ENCODE results near the gene DISP3. TPM values are rescaled to one million over a fixed set of nuclear protein-coding genes. Genes with fewer than 3 reads are reported as not detected.

Gene DISP3
- total and polyA plus RNA-seq, 9 donors = 0.08 to 0.36 (median 0.23) TPM; not detected in 5

DNA sequence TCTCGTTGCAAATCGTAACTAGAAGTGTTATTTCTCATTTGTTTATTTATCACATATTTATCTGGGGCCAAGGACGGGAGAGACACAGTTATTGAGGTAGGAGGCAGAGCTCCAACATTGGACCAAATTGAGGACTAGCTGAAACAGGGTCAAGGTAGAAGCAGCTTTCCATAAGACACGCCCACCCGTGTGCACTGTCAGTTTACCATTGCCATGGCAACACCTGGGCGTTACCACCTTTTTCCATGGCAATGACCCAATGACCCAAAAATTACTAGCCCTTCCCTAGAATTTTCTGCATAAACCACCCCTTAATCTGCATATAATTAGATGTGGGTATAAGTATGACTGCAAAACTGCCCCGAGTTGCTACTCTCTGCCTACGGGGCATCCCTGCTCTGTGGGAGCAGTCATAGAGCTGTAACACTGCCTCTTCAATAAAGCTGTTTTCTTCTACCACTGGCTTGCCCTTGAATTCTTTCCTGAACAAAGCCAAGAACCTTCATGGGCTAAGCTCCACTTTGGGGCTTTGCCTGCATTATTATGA lies 102.6 kb downstream of the DISP3 start:
- intact Hi-C loops (cut with DNase I) = no loop called here
- no peaks in the 10 kb centered on the region for H3K4me1 ChIP-seq (ENCODE audit: insufficient read depth)
- no peaks in the 10 kb centered on the region for H3K9me3 ChIP-seq
- 48 to 62% (median 53%) methylated on average over 8 of the region's 8 CpGs for WGBS, 3 donors
- H3K27ac ChIP-seq = no peak overlapping the region
- no peaks in the 10 kb centered on the region for H3K36me3 ChIP-seq
- TF ChIP-seq EP300 (IDR thresholded peaks at IDR 0.05) (no peak), POLR2A (IDR thresholded peaks at IDR 0.05) (no peak)
- TF ChIP-seq, protein P1, sequence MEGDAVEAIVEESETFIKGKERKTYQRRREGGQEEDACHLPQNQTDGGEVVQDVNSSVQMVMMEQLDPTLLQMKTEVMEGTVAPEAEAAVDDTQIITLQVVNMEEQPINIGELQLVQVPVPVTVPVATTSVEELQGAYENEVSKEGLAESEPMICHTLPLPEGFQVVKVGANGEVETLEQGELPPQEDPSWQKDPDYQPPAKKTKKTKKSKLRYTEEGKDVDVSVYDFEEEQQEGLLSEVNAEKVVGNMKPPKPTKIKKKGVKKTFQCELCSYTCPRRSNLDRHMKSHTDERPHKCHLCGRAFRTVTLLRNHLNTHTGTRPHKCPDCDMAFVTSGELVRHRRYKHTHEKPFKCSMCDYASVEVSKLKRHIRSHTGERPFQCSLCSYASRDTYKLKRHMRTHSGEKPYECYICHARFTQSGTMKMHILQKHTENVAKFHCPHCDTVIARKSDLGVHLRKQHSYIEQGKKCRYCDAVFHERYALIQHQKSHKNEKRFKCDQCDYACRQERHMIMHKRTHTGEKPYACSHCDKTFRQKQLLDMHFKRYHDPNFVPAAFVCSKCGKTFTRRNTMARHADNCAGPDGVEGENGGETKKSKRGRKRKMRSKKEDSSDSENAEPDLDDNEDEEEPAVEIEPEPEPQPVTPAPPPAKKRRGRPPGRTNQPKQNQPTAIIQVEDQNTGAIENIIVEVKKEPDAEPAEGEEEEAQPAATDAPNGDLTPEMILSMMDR (IDR thresholded peaks at IDR 0.05) = no peak
- H3K27me3 ChIP-seq = no peaks in the 10 kb centered on the region
- H3K4me3 ChIP-seq = no peak overlapping the region
- DNase-seq = no peak

DNA sequence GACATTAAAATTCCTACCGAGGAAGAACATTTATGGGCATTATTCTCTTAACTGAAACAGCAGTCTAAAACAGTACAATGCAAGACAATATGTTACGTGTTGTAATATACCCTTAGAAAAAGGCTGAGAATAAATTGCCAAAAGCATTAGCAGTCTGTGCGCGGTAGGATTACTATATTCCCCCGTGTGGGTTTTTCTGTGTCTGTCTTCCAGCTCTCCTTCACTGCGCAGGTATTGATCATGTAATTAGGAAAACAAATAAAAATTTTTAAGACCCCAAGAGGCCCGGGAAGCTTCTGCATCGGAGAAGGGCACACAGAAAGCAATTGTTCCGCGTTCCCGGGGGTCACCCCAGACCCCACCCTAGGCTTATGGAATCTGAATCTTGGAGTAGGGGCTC lies 106.4 kb downstream of the DISP3 start:
- no peaks in the 10 kb centered on the region for H3K27me3 ChIP-seq

More for the DNA sequence above, 106.4 kb downstream of the DISP3 start:
- DNase-seq = no peak
- intact Hi-C loops (cut with DNase I) = no loop called here
- Histone ChIP-seq H3K36me3 (no peaks in the 10 kb centered on the region), H3K9me3 (no peaks in the 10 kb centered on the region), H3K27ac (no peak overlapping the region), H3K4me3 (no peak overlapping the region), H3K4me1 (ENCODE audit: insufficient read depth) (no peaks in the 10 kb centered on the region)
- 84 to 90% (median 87%) methylated on average over 11 of the region's 11 CpGs for WGBS, 3 donors
- TF ChIP-seq POLR2A (IDR thresholded peaks at IDR 0.05) (no peak), EP300 (IDR thresholded peaks at IDR 0.05) (no peak)
- TF ChIP-seq, protein P1 (IDR thresholded peaks at IDR 0.05) = no peak

Other genes starting within 250 kb of the DISP3 start
- 10 to 100 TPM; 11.7 to 32.4 (median 21.3) TPM for gene MTOR, start 216.6 kb upstream of the DISP3 start, total RNA-seq
- 10 to 100 TPM; 12.1 to 27.9 TPM for gene MTOR, start 216.6 kb upstream of the DISP3 start, polyA plus RNA-seq
- gene UBIAD1, start 206.0 kb upstream of the DISP3 start, total RNA-seq = 10 to 100 TPM; 10.1 to 26.2 (median 22.0) TPM
- 10 to 100 TPM; 14.9 to 15.5 TPM for gene UBIAD1, start 206.0 kb upstream of the DISP3 start, polyA plus RNA-seq
- gene FBXO2, start 175.3 kb downstream of the DISP3 start, total RNA-seq = 10 to 100 TPM in 1 of 7 donors, 1 to 10 TPM in 6; 1.3 to 17.6 (median 3.1) TPM
- gene FBXO2, start 175.3 kb downstream of the DISP3 start, polyA plus RNA-seq = 1 to 10 TPM in 1 of 2 donors, under 1 TPM in 1; 0.50 to 1.5 TPM
- 10 to 100 TPM; 15.0 to 20.8 (median 17.5) TPM for gene FBXO44, start 175.7 kb downstream of the DISP3 start, total RNA-seq
- 10 to 100 TPM in 1 of 2 donors, 1 to 10 TPM in 1; 4.2 to 20.8 TPM for gene FBXO44, start 175.7 kb downstream of the DISP3 start, polyA plus RNA-seq
- gene FBXO6, start 185.0 kb downstream of the DISP3 start, total RNA-seq = 10 to 100 TPM in 1 of 7 donors, 1 to 10 TPM in 6; 5.2 to 11.8 (median 6.3) TPM
- 1 to 10 TPM; 3.0 to 7.3 TPM for gene FBXO6, start 185.0 kb downstream of the DISP3 start, polyA plus RNA-seq
- 10 to 100 TPM; 21.1 to 35.9 (median 27.8) TPM for gene MAD2L2, start 202.0 kb downstream of the DISP3 start, total RNA-seq
- 10 to 100 TPM; 13.0 to 34.6 TPM for gene MAD2L2, start 202.0 kb downstream of the DISP3 start, polyA plus RNA-seq
- under 1 TPM in 5 of 7 donors, not detected in 2; under 0.01 to 0.33 (median 0.05) TPM for gene DRAXIN, start 212.6 kb downstream of the DISP3 start, total RNA-seq
- under 1 TPM; 0.01 to 0.12 TPM for gene DRAXIN, start 212.6 kb downstream of the DISP3 start, polyA plus RNA-seq

Measured in ovary (tissue), 9 donors.